DOHH2 (cell line): ENCODE results near the gene POU5F1.

Experiments used
- EZH2phosphoT487 ChIP-seq: fragments of 200-600 bp; sonication (generic); IDR thresholded peaks from 2 replicates; pipeline ENCODE4 v1.6.1; 2017; ENCODE audit warnings: borderline replicate concordance, mild to moderate bottlenecking, antibody characterized with exemption, low read length, moderate library complexity, mixed read lengths
- TF ChIP-seq, protein P1 (sequence below): fragments of 200-600 bp; sonication (generic); IDR thresholded peaks from one replicate; pipeline ENCODE4 v1.5.1; 2014; ENCODE audit warnings: antibody characterized with exemption, mild to moderate bottlenecking, low read depth, low read length; ENCODE audit not compliant: poor library complexity, severe bottlenecking

DNA sequence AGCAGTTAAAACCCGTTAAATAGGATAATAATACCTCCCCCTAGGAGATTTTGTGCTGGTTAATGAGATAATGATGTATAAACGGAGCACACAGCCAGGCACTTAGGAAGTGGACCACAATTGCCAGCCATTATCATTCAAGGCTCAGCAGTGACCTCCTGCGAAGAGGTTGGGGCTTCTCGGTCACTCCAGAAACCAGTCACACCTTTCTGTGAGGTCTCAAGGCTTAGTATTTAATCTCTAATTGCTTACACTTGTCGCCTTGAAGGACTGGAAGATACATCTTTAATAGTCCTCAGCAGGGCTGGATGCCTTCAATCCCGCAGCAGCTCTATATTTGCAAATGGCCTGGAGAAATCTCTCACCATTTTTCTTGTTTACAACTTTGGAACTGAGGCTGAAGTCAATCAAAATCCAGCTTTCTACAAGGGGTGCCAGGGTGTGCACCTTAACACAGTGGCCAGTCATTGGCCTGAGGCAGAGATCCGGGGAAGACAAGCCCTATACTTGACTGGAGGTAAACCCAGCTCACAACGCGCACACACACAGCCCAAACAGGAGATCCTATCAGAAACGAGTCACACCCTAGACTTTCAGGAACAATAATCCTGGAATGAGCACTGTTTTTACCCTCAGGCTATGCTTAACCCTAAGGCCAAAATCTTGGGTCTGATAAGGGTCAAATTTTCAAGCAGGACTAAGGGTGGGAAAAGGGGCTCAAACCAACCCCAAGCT, 1.2 kb downstream of the POU5F1 start:
- TF ChIP-seq, protein P1, sequence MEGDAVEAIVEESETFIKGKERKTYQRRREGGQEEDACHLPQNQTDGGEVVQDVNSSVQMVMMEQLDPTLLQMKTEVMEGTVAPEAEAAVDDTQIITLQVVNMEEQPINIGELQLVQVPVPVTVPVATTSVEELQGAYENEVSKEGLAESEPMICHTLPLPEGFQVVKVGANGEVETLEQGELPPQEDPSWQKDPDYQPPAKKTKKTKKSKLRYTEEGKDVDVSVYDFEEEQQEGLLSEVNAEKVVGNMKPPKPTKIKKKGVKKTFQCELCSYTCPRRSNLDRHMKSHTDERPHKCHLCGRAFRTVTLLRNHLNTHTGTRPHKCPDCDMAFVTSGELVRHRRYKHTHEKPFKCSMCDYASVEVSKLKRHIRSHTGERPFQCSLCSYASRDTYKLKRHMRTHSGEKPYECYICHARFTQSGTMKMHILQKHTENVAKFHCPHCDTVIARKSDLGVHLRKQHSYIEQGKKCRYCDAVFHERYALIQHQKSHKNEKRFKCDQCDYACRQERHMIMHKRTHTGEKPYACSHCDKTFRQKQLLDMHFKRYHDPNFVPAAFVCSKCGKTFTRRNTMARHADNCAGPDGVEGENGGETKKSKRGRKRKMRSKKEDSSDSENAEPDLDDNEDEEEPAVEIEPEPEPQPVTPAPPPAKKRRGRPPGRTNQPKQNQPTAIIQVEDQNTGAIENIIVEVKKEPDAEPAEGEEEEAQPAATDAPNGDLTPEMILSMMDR: no peak
- no peak for TF ChIP-seq EZH2phosphoT487
